Measurements from ENCODE around the gene LUM.

- TF ChIP-seq CTCF (IDR thresholded peaks at IDR 0.05) (no peak), POLR2A (IDR thresholded peaks at IDR 0.05) (no peak)
These were observed 9.5 kb upstream of the LUM start for GRCh38 chr12:91120781-91121180.
